ENCODE measurements around the gene GRIA1.

DNA sequence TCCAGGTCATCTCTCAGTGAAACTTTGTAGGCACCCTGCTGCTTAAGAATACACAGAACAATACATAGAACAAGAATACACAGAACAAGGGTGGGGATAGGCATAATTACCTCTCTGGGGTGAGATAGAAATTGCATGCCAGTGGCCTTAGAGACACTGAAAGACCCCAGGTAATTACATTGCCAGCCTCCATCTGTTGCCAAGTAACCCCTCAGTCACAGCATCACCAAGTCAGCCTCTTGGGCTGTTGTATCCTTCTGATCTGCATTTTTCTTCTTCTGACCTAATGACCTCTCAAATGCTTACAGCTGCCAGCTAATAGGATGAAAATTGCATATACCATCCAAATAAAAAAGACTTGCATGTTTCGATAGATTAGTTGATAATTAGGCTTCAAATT, 167.7 kb downstream of the GRIA1 start:
- TF ChIP-seq ZNF274 (IDR thresholded peaks at IDR 0.05; ENCODE audit: low read depth, low read length) = no peak
- no peak for TF ChIP-seq YY1 (IDR thresholded peaks at IDR 0.05; ENCODE audit: insufficient read depth, insufficient read length)
